SK-N-SH (cell line): ENCODE results near the gene CCDC148. TPM values are rescaled to one million over a fixed set of nuclear protein-coding genes. Genes with fewer than 3 reads are reported as not detected.

ENCODE experiments used
- CTCF ChIA-PET: fragments of 300-600, 350-600 bp; formaldehyde crosslinking; extraction: SDS; loops from one replicate; lab custom pipeline; 2021; lab: Yijun Ruan, JAX
- POLR2A ChIA-PET: fragments of 350-600 bp; sonication (Branson Sonifier 250); formaldehyde crosslinking; extraction: SDS; loops from one replicate; lab custom pipeline; 2020; ENCODE audit warnings: antibody characterized with exemption, inconsistent platforms; lab: Yijun Ruan, JAX
- DNase-seq: peaks from one replicate; pipeline ENCODE4 v3.0.0; 2012
- H2AFZ ChIP-seq: fragments of 200-600 bp; sonication (generic); 2 replicates; pipeline ENCODE4 v1.8.1; 2016; ENCODE audit warnings: antibody characterized with exemption, mild to moderate bottlenecking, low read depth
- H3F3A ChIP-seq: fragments of 200-600 bp; sonication (generic); replicated peaks from 2 replicates; pipeline ENCODE3; 2016; ENCODE audit warnings: antibody characterized with exemption, mild to moderate bottlenecking; ENCODE audit not compliant: insufficient read depth
- H3K27ac ChIP-seq, 2 experiments: fragments of 200-500 bp in 1 of 2; fragments of 200-600 bp in 1 of 2; sonication (Bioruptor generic) in 1 of 2; sonication (generic), shearing (Covaris generic) in 1 of 2; 2 replicates each; pipeline versions ENCODE4 v1.5.1 to v1.6.1; 2014 to 2016; ENCODE audit warnings: low read depth in 2 of 2, inconsistent platforms in 1 of 2, low read length in 1 of 2, mild to moderate bottlenecking in 1 of 2, mixed read lengths in 1 of 2
- H3K27me3 ChIP-seq: fragments of 200-600 bp; sonication (generic), shearing (Covaris generic); 2 replicates; pipeline ENCODE4 v1.6.1; 2016; ENCODE audit warnings: mixed run types; ENCODE audit not compliant: insufficient read depth
- H3K36me3 ChIP-seq, 2 experiments: fragments of 200-500 bp in 1 of 2; fragments of 200-600 bp in 1 of 2; sonication (Bioruptor generic) in 1 of 2; sonication (generic) in 1 of 2; replicated peaks in 1 of 2; 2 replicates each; pipeline versions ENCODE3 to v1.5.1; 2014 to 2016; ENCODE audit warnings: low read length in 1 of 2, mild to moderate bottlenecking in 1 of 2; ENCODE audit not compliant: insufficient read depth in 2 of 2, control insufficient read depth in 1 of 2
- H3K4me1 ChIP-seq, 2 experiments: fragments of 200-500 bp in 1 of 2; fragments of 200-600 bp in 1 of 2; sonication (Bioruptor generic) in 1 of 2; sonication (generic), shearing (Covaris generic) in 1 of 2; 2 replicates each; pipeline versions ENCODE4 v1.5.1 to v1.6.1; 2014 to 2016; ENCODE audit warnings: low read depth in 1 of 2, low read length in 1 of 2, mixed run types in 1 of 2; ENCODE audit not compliant: insufficient read depth in 2 of 2, control insufficient read depth in 1 of 2
- H3K4me2 ChIP-seq: fragments of 200-600 bp; sonication (generic), shearing (Covaris generic); 2 replicates; pipeline ENCODE4 v1.6.1; 2017; ENCODE audit warnings: mixed run types
- H3K4me3 ChIP-seq, 2 experiments: fragments of 200-500 bp in 1 of 2; fragments of 200-600 bp in 1 of 2; sonication (Bioruptor generic) in 1 of 2; sonication (generic), shearing (Covaris generic) in 1 of 2; 2 replicates each; pipeline versions ENCODE4 v1.5.1 to v1.8.1; 2014 to 2016; ENCODE audit warnings: low read depth in 2 of 2, inconsistent platforms in 1 of 2, low read length in 1 of 2, mild to moderate bottlenecking in 1 of 2, mixed read lengths in 1 of 2, moderate library complexity in 1 of 2
- H3K79me2 ChIP-seq: fragments of 200-600 bp; sonication (generic); 2 replicates; pipeline ENCODE4 v1.8.1; 2017; ENCODE audit warnings: mild to moderate bottlenecking; ENCODE audit not compliant: insufficient read depth
- H3K9ac ChIP-seq: fragments of 200-600 bp; sonication (generic); 2 replicates; pipeline ENCODE4 v1.6.1; 2017; ENCODE audit warnings: mixed run types
- H3K9me2 ChIP-seq: fragments of 200-600 bp; sonication (generic); 2 replicates; pipeline ENCODE4 v1.6.1; 2017; ENCODE audit warnings: mixed run types
- H3K9me3 ChIP-seq: fragments of 200-600 bp; sonication (generic); 2 replicates; pipeline ENCODE4 v1.6.1; 2017; ENCODE audit warnings: mixed run types, mild to moderate bottlenecking, moderate library complexity
- H4K20me1 ChIP-seq: fragments of 200-600 bp; sonication (generic); 2 replicates; pipeline ENCODE4 v1.6.1; 2017; ENCODE audit warnings: mild to moderate bottlenecking, mixed run types; ENCODE audit not compliant: insufficient read depth
- ELF1 ChIP-seq: IDR thresholded peaks from 2 replicates; pipeline ENCODE4 v1.4.0; 2012
- EP300 ChIP-seq, 2 experiments: IDR thresholded peaks; 2 replicates each; pipeline versions ENCODE4 v1.4.0 to v1.6.1; 2012; ENCODE audit warnings: borderline replicate concordance in 1 of 2, low read depth in 1 of 2, low read length in 1 of 2
- EZH2phosphoT487 ChIP-seq: fragments of 200-600 bp; sonication (generic); IDR thresholded peaks from 2 replicates; pipeline ENCODE4 v1.6.1; 2017; ENCODE audit warnings: low read depth, mixed run types, mild to moderate bottlenecking, antibody characterized with exemption, moderate library complexity, borderline replicate concordance
- FOSL2 ChIP-seq: IDR thresholded peaks from 2 replicates; pipeline ENCODE4 v1.4.0; 2012; ENCODE audit warnings: low read depth, mild to moderate bottlenecking, moderate library complexity, borderline replicate concordance
- FOXJ3 ChIP-seq: sonication (generic); formaldehyde crosslinking; IDR thresholded peaks from 2 replicates; pipeline ENCODE4 v1.5.1; 2020; ENCODE audit warnings: mild to moderate bottlenecking, missing genetic modification reagents
- GABPA ChIP-seq: IDR thresholded peaks from 2 replicates; pipeline ENCODE4 v1.4.0; 2012; ENCODE audit warnings: low read depth, mild to moderate bottlenecking
- GATA2 ChIP-seq: sonication (generic); formaldehyde crosslinking; IDR thresholded peaks from 2 replicates; pipeline ENCODE4 v1.5.0; 2020; ENCODE audit warnings: mild to moderate bottlenecking, missing genetic modification reagents
- IRF3 ChIP-seq: fragments of 150-350 bp; IDR thresholded peaks from 2 replicates; pipeline ENCODE4 v1.6.1; 2016; ENCODE audit warnings: mild to moderate bottlenecking, low read depth, low read length
- JUND ChIP-seq: IDR thresholded peaks from 2 replicates; pipeline ENCODE4 v1.4.0; 2012
- MAX ChIP-seq: IDR thresholded peaks from 2 replicates; pipeline ENCODE4 v1.4.0; 2012; ENCODE audit warnings: low read depth
- MEF2A ChIP-seq: IDR thresholded peaks from 2 replicates; pipeline ENCODE4 v1.4.0; 2012; ENCODE audit warnings: low read depth, borderline replicate concordance
- NRF1 ChIP-seq: IDR thresholded peaks from 2 replicates; pipeline ENCODE4 v1.6.1; 2012; ENCODE audit warnings: low read depth, mild to moderate bottlenecking, low read length
- PBX3 ChIP-seq: IDR thresholded peaks from 2 replicates; pipeline ENCODE4; 2012
- POLR2AphosphoS5 ChIP-seq: IDR thresholded peaks from 2 replicates; pipeline ENCODE4 v1.6.1; 2012; ENCODE audit warnings: low read depth, low read length
- RAD21 ChIP-seq: IDR thresholded peaks from 2 replicates; pipeline ENCODE4 v1.6.1; 2012; ENCODE audit warnings: mild to moderate bottlenecking, low read length
- RCOR1 ChIP-seq: fragments of 150-350 bp; IDR thresholded peaks from 2 replicates; pipeline ENCODE4 v1.6.1; 2017; ENCODE audit warnings: antibody characterized with exemption, low read length
- REST ChIP-seq: IDR thresholded peaks from 2 replicates; pipeline ENCODE4 v1.6.1; 2012; ENCODE audit warnings: mild to moderate bottlenecking, low read depth, low read length, moderate library complexity
- RFX5 ChIP-seq: IDR thresholded peaks from 2 replicates; pipeline ENCODE4 v1.6.1; 2012; ENCODE audit warnings: mild to moderate bottlenecking, improper control_type of control experiment, low read length
- RXRA ChIP-seq: IDR thresholded peaks from 2 replicates; pipeline ENCODE4 v1.4.0; 2012; ENCODE audit warnings: low read depth, mild to moderate bottlenecking, borderline replicate concordance
- SIN3A ChIP-seq: IDR thresholded peaks from 2 replicates; pipeline ENCODE4 v1.6.1; 2012; ENCODE audit warnings: low read depth, mild to moderate bottlenecking, low read length, moderate library complexity, borderline replicate concordance
- SMC3 ChIP-seq: IDR thresholded peaks from 2 replicates; pipeline ENCODE4 v1.6.1; 2012; ENCODE audit warnings: low read depth, low read length, improper control_type of control experiment
- TCF12 ChIP-seq: IDR thresholded peaks from 2 replicates; pipeline ENCODE4 v1.4.0; 2012
- USF1 ChIP-seq: IDR thresholded peaks from 2 replicates; pipeline ENCODE4 v1.4.0; 2012; ENCODE audit warnings: low read depth, borderline replicate concordance
- USF2 ChIP-seq: fragments of 150-350 bp; IDR thresholded peaks from 2 replicates; pipeline ENCODE4 v1.6.1; 2017; ENCODE audit warnings: antibody characterized with exemption, low read length, low read depth, borderline replicate concordance
- ZBTB33 ChIP-seq: IDR thresholded peaks from 2 replicates; pipeline ENCODE4 v1.4.0; 2012; ENCODE audit warnings: low read depth, borderline replicate concordance
- WGBS: methylation state at CpG from one replicate; pipeline ENCODE4 v1.1.6; 2017; ENCODE audit warnings: low lambda C conversion rate; 5-methylcytosine and 5-hydroxymethylcytosine counted together
- polyA plus RNA-seq, 3 experiments: library from polyadenylated mRNA; depleted of rRNA; stranded (reverse); fragments of >200 nt; gene quantifications; 2 replicates each; pipeline ENCODE4 v1.2.3, GENCODE V29; 2012

Gene CCDC148
- polyA plus RNA-seq, 1 of the 3 experiments (the other 2 are of a cell fraction): 0.18 TPM

GRCh38 chr2:158502974-158503373 lies 46.4 kb upstream of the CCDC148 start:
- Histone ChIP-seq H3K27ac (peak overlapping the region; percentile 35 to 55; a peak in 3 of 4 replicates), H4K20me1 (no peaks in the 10 kb centered on the region), H3K36me3 (no peaks in the 10 kb centered on the region), H3K79me2 (peaks cover 37% of the 10 kb centered on the region; the same call in 1 of the 2 replicates), H3F3A (peaks cover 16% of the 10 kb centered on the region), H2AFZ (no peak overlapping the region), H3K9me3 (no peaks in the 10 kb centered on the region), H3K4me2 (0 out of 2 replicates have a peak overlapping the region, but pooled peaks have one; percentile 30), H3K27me3 (no peaks in the 10 kb centered on the region), H3K4me1 (peaks cover 21 to 34% of the 10 kb centered on the region in 2 experiments; a peak in 3 of 4 replicates), H3K9me2 (no peaks in the 10 kb centered on the region), H3K4me3 (no peak overlapping the region), H3K9ac (no peak overlapping the region)
- no peak for DNase-seq
- POLR2A ChIA-PET: interaction anchor here (0.8 kb wide), 1 partner anchor 12 kb away, joined by 3 read pairs; no protein-coding TSS in a partner anchor
- WGBS: 10% methylated on average over 2 of the region's 2 CpGs
- CTCF ChIA-PET: interaction anchor here (0.7 to 0.8 kb wide), 2 partner anchors 121 to 251 kb away, joined by 3 read pairs; no protein-coding TSS in a partner anchor
- TF ChIP-seq EP300 (IDR thresholded peaks at IDR 0.05; ENCODE audit: borderline replicate concordance in 1 of 2, low read depth in 1 of 2, low read length in 1 of 2): peak in 1 of 2 experiments; percentile 69; a peak in 2 of 4 replicates
- no peak for TF ChIP-seq ZBTB33
- peak; percentile 69 for TF ChIP-seq PBX3
- TF ChIP-seq USF1: no peak
- no peak for TF ChIP-seq SIN3A
- no peak for TF ChIP-seq ELF1
- TF ChIP-seq FOXJ3 (CRISPR knock-in tag): no peak
- no peak for TF ChIP-seq EZH2phosphoT487
- no peak for TF ChIP-seq RFX5
- no peak for TF ChIP-seq MAX
- TF ChIP-seq RXRA: no peak
- TF ChIP-seq GATA2 (CRISPR knock-in tag): no peak
- no peak for TF ChIP-seq USF2
- peak; percentile 83 for TF ChIP-seq JUND
- 0 out of 2 replicates have a peak, but pooled peaks have one; percentile 35 for TF ChIP-seq POLR2AphosphoS5
- TF ChIP-seq RCOR1: no peak
- no peak for TF ChIP-seq GABPA
- peak; percentile 90 for TF ChIP-seq TCF12
- no peak for TF ChIP-seq MEF2A
- no peak for TF ChIP-seq SMC3
- no peak for TF ChIP-seq REST
- peak; percentile 45 for TF ChIP-seq FOSL2
- TF ChIP-seq RAD21: no peak
- TF ChIP-seq IRF3: no peak
- TF ChIP-seq NRF1: no peak
